GM21515 (cell line): ENCODE results near the gene MS4A4A.
"Not testable (repeated sequence)": the region's sequence is repeated elsewhere in the genome, so short reads cannot be mapped to it uniquely, and the experiment has no call there.

Experiments used
- ATAC-seq: cut with Tn5 transposase; IDR thresholded peaks from one replicate; pipeline ENCODE4 v1.9.1; 2021; ENCODE audit not compliant: unreplicated experiment

MS4A4A gene

DNA sequence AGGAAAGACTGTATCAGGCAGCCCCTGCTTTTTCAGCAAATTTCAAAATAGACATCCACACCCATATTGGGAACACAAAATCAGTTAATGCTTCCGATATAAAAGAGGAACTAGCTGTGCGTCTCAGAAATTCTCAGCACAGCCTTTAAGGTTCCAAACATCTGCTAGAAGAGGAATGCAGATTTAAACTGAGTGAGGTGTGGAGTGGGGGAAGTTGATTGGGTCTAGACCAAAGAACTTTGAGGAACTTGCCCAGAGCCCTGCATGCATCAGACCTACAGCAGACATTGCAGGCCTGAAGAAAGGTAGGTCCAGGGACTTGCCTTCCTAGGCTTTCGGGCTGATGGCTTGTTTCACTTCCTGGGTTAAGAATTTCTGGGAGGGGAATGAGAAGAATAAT lies at the start of gene MS4A4A:
Gene MS4A4A (plus strand): TSS at position 255 of the 400 bp plus-strand sequence. CDS start 10 bp downstream, at position 265.
- no peak for ATAC-seq

DNA sequence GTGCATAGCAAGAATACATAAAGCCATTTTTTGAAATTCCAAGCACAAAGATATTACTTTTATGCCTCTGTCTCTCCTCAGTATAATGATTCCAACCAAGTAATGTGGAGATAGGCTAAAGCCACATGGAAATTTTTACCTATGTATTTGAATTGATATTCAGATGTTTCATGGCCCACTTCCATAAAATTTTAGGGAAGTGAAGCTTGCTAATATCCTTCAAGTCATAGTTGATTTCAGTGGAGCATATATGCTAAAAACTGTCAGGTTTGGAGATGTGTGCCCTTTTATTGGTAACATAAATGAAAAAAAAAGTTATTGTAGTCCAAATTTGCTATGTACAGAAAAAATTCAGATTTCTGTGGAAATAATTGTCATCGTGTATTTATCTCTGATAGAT lies 49.8 kb upstream of the MS4A4A start:
- no peak for ATAC-seq

DNA sequence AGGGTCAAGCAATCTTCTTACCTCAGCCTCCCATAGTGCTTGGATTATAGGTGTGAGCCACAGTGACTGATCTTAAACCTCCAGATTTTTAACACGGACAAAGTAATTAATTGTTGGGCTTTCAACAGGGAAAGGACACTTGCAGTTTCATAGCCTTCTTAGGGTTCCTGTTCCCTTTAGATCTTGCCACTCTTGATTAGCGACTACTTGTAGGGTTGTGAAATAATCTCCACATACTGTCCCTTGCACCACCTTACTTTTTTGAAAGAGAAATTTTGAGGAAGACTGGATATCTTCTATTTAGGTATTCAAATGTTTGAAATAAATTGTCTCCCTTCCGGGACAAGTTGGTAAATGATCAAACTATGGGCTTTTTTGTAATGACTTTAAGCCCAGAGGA lies 45.1 kb upstream of the MS4A4A start:
- no peak for ATAC-seq

DNA sequence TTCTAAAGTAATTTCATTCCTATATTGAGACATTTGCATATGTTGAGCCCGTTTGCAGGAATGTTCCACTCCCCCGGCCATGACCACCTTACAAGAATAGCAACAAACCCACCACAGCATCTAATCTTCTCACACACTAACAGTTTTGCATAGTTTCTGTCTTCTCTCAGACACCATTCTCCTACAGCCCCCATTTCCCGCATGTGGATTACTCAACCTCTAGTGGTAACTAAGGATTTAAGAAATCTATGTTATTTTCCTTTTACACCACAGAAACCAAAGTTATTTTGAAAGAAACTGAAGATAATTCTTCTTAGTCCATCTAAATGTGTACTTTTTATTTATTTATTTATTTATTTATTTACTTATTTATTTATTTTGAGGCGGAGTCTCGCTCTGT lies 39.8 kb upstream of the MS4A4A start:
- ATAC-seq, result no peak

DNA sequence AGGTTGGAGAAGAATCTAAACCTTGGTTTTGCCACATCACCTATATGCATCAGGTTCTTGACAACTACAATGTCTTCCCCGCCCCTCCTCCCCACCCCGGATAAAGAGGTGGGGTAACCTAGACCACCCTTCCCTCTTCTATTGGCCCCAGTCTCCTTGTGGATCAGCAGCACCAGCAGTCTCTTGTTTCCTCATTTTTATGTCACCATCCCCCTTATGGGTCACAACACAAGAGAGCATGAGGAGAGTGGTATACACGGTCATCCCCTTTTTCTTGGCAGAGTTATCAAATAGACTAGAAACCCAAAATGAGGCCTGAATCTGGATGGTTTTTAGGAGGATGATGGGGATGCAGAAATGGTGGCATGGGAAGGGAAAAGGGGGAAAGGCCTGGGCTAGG lies 38.7 kb upstream of the MS4A4A start:
- no peak for ATAC-seq

DNA sequence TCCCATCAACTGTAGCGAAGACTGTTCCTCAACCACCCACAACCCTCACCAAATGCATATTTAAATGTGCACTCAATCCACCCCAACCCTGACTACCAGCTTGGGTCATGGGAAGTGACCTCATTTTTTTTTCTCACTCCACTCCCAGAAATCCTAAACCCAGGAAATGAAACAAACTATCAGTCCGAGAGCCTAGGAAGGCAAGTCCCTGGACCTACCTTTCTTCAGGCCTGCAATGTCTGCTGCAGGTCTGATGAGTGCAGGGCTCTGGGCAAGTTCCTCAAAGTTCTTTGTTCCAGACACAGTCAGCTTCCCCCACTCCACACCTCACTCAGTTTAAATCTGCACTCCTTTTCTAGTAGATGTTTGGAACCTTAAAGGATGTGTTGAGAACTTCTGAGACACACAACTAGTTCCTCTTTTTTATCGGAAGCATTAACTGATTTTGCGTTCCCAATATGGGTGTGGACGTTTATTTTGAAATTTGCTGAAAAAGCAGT lies 37.7 kb upstream of the MS4A4A start, which contains the start of gene MS4A4E:
Gene MS4A4E (minus strand): TSS at position 398 of the 500 bp plus-strand sequence. CDS start 13,082 bp downstream, outside the sequence.
- no peak for ATAC-seq

DNA sequence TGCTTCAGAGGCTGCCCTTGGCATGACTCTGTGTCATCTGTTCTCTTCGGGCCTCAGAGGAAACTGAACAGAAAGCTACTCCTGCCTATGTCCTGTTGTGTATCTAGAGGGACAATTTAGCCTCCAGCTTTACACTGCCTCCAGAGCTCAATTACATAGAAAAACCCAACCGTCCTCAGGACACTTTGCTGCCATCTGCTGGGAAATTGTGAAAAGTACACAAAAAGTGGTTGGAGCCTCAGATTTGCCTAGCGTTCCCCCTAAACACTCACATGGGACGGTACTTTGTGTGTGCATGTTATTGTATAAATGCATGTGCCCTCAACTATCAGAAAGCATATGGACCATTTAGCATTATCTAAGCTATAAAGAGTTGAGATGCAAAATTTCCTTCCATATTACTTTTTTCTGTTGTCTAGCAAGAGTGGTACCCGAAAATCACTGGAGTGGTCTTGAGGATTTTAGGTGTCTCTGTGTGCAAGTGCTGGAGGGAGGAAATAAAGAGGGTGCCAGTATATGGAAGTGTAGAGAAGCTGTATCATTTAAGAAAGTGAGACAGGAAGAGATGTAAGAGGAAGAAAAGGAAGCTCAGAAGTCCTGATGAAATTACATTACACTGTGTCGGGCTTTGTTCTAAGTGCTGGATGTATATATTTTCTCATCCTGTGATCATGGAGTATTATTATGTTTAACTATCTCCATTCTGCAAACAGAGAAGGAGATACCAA lies 28.8 kb upstream of the MS4A4A start:
- no peak for ATAC-seq

DNA sequence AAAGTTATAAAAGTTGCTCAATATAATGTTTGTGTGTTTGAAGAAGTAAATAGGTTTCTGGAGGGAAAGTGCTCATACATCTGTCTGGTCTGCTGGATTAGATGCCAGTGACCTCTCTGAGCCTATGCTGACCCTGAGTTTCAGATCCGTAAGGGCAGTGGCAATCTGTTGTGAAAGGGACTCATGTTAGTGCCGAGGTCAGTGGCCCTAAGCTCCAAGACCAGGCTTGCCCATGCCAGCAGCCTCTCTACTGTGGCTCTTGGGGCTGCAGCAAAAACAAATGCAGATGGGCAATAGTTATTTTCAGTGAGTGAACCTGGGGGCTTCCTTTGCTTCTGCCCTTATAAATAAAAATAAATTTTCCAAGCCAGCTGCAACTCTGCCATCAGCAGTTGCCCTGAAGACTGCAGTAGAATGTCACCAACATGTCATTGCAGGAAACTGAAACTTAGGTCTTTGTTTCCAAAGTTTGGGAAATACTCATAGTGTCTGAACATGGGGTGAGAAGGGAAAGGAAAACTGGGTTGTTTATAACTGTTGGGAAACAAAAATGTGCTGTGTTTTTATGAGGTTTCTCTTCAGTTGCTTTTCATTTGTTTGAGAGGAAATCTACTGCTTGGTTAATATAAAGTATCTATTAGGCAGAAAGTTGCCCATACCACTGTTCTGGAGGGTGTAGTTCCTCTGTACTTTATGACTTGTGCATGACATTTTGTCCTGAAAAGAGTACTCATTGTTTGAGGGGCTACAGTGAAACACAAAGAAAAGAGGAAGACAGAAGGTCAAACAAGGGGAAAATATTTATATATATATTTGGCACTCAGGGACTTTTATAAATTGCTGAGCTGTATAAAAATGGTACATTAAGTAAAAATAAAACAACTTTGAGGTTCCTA lies 28.0 kb upstream of the MS4A4A start:
- ATAC-seq, result no peak

DNA sequence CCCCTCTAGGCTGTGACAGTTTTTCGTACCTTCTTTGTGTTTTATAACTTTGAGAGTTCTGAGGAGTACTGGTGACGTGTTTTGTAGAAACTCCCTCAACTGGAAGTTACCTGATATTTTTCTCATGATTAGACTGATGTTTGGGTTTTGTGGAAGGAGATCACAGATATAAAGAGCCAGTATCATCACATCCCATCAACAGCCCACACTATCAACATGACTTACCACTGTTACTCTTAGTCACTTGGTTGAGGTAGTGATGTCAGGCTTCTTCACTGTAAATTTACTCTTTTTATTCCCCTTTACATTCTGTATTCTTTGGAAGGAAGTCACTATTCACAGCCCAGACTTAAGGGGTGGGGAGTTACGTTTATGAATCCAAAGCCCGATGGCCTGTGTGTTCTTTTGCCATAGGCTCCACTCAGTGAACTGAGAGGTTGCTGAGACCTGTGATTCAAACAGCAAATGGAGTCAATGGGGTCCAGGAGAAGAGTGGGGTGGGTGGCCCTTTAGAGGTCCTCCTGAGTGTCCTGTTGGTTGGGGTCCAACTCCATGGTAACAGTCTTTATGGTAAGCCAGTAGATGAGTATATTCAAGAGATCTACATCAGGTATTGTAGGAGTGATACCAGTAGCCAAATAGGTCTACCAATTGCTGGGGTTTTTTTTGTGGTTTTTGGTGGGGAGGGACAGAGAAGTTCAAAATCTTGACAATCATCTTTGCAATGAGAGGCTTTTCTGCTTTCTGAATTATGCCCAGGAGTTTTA lies 22.3 kb upstream of the MS4A4A start:
- no peak for ATAC-seq

DNA sequence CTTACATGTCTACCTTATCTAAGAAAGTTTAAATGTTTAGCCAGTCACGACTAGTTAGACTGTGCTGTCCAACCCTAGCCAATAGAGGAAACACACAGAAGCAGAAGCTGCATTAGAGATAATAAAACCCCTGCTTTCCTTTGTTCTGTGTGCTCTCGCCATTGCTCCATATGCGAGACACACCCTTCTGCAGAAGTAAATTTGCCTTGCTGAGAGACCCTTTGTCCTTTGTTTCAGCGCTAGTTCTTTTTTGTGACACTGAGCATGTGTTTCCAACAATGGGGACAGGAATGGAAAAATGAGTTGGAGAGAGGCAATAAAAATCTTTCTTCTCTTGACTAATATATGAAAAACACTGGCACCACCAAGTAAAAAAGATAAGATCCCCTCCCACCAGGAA lies 19.5 kb upstream of the MS4A4A start:
- no peak for ATAC-seq

DNA sequence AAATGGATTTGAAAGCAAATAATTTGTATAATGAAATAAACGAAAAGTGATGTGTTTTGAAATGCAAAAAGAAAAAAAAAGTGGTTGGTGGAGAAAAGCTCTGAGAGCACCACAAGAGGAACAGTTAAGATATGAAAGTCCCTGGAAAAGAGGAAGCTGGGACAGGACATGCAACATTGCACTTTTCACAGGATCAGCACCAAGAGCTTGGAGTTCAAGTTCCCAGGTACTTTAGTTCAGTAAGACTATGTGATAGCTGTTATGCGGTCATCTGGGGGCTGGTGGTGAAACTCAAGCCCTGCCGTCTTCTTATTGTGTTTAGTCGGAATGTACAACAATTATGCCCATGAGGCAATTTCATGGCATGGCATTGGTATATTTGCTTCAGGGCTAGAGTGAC lies 17.1 kb upstream of the MS4A4A start:
- ATAC-seq, result no peak

DNA sequence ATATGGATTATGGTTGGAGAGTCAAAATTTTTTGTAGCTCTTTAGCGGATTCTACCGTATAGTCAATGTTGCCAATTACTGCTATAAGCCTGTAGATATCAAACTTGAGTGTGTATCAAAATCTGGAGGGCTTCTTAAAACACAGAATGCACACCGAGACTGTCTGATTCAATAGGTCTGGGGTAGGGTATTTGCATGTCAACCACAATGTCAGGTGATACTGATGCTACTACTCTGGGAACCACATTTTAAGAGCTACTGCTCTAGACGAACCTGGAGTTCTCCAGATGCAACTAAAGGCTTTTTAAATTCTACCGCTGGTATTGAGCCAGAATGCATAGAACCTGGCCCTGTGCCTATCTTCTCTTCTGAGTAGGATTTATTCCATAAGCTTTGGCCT lies 15.8 kb upstream of the MS4A4A start:
- ATAC-seq, result no peak

DNA sequence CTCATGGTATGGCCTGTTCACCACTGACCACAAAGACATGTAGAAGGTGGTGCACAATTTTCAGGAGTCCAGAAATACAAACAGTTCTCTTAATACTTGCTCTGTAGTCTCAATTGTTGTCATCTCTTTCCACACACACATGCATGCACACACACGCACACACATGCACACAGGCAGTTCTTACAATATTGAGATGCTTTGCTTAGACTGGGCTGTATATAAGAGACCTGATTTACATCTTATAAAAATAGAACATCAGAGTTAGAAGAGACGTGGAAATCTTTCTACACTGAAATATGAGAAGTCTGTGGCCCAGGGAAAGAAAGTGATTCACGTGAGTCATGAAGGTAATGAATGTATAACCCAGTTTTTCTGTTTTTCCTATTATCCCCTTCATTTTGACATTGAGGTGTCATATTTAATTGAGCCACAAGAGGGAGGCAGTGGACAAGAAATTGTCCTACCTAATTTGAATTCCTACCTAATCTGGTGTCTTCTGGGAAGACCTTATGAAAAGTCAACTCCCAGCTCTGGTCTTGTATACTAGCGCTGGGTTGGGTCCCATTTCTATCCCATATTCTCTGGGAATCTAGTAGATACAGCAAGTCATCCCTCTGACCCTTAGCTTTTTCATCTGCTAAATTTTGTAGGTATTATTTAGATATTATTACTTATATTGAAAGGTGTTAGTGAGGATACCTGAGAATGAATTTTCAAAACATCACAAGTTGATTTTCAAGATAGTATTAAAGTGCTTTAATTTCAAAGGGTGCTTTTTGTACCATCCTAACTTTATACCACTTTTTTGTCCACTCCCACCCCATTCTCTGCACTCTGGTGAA lies 14.9 kb upstream of the MS4A4A start:
- no peak for ATAC-seq

DNA sequence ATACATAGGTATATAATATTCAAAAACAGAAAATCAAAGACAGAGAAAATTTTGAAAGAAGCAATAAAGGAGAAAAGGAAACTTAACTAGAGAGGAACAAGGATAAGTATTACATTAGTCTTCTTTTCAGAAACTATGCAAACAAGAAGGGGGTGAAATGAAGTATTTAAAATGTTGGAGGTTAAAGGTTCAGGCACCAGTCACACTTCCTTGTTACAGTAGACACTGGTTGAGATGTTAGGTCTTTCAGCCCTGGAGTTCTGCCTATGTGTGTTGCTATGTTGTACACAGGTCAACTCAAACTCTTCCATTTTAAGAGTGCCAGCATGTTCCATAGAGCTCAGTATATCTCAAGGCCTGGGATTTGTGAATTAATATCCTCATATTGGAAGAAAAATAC lies 6.0 kb upstream of the MS4A4A start:
- ATAC-seq, result no peak

DNA sequence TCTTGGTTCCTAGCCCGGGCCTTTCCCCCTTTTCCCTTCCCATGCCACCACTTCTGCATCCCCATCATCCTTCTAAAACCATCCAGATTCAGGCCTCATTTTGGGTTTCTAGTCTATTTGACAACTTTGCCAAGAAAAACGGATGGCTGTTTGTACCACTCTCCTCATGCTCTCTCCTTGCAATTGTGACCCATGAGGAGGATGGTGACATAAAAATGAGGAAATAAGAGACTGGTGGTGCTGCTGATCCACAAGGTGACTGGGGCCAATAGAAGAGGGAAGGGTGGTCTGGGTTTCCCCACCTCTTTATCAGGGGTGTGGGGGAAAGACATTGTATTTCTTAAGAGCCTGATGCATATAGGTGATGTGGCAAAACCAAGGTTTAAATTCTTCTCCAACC lies 1.0 kb downstream of the MS4A4A start:
- ATAC-seq, result no peak

DNA sequence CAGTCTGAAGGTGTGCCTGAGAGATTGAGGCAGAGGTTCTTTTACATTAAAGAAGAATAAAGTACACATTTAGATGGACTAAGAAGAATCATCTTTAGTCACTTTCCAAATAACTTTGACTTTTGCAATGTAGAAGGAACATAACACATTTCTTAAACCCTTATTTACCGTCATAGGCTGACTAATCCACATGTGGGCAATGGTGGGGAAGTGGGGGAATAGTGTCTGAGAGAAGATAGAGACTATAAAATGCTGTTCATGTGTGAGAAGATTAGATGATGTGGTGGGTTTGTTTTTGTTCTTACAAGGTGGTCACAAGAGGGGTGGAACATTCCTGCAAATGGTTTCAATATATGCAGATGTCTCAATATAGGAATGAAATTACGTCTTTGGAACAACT lies 1.8 kb downstream of the MS4A4A start:
- no peak for ATAC-seq

DNA sequence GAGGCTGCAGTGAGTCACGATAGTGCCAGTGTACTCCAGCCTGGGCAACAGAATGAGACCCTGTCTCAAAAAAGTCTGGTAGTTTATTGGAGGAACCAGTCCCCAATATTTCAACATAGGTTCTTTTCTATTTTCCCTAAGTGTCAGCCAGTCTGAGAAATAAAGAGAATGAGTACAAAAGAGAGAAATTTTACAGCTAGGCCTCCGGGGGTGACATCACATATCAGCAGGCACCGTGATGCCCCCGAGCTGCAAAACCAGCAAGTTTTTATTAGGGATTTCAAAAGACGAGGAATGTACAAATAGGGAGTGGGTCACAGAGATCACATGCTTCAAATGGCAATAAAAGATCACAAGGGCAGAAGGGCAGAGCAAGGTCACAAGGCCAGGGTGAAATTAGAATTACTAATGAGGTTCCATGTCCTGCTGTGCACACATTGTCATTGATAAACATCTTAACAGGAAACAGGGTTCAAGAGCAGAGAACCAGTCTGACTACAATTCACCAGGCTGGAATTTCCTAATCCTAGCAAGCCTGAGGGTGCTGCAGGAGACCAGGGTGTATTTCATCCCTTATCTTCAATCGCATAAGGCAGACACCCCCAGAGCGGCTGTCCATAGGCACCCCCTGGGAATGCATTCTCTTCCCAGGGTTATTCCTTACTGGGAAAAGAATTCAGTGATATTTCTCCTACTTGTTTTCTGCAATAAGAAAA lies 5.1 kb downstream of the MS4A4A start:
- not testable (repeated sequence) for ATAC-seq

DNA sequence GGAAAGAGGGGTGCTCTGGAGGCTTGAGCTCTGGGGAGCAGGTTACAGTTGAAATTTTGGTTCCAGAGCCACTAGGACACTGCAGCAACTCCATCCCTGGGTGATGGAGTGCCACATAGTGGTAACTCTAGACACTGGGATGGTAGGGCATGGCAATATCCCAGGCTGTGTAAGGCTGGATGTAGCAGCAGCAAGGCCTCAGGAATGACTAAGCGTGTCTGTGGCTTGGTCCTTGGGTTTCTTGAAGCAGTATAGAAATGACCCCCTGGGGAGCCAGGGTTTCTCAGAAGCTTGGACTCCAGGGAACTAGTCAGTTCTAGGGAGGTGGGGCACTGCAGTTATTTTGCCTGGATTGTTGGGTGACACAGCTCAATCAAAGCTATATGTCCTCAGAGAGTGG lies 8.1 kb downstream of the MS4A4A start:
- ATAC-seq, result no peak

DNA sequence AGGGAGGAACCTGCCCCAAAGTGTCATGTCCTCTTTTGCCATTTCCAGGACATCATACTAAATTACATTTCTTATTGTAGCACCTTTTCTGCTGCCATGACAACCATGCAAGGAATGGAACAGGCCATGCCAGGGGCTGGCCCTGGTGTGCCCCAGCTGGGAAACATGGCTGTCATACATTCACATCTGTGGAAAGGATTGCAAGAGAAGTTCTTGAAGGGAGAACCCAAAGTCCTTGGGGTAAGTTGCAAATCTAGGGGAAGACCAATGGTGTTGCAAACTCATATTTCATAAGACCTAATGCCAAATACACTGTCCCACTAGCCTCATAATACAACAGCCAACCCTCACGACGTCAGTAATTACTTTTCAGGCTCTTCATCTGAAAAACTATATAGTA lies 11.7 kb downstream of the MS4A4A start:
- ATAC-seq, result no peak

DNA sequence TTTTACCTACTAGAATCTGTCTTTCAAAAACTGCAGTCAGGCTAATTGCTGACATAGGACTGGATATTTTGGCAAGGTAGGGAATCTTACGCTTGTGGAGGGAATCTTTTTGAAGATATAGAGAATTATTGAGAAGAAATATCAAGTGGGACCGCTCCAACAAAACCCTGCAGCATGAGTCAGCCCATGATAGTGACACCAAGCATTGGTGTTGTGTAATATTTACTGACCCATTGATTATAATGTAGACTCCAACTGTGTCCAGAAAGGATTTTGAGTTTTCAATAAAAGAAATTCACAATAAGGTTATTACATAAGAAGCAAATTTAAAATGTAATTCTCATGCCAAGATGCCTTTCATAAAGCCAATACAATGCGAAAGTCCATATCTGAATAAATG lies 20.7 kb downstream of the MS4A4A start:
- no peak for ATAC-seq
